ENCODE data around the gene NUTM2E. TPM values are rescaled to one million over a fixed set of nuclear protein-coding genes. Genes with fewer than 3 reads are reported as not detected.
"Not testable (repeated sequence)": the region's sequence is repeated elsewhere in the genome, so short reads cannot be mapped to it uniquely, and the experiment has no call there.

NUTM2E gene
- polyA plus RNA-seq, 3 donors: 0.23 to 1.2 (median 0.81) TPM

- DNase-seq: not testable (repeated sequence)
Observed at GRCh38 chr10:79862803-79863202, 36.3 kb downstream of the NUTM2E start.

- DNase-seq: not testable (repeated sequence)
Observed at GRCh38 chr10:79866903-79867551, 40.5 kb downstream of the NUTM2E start.

DNA sequence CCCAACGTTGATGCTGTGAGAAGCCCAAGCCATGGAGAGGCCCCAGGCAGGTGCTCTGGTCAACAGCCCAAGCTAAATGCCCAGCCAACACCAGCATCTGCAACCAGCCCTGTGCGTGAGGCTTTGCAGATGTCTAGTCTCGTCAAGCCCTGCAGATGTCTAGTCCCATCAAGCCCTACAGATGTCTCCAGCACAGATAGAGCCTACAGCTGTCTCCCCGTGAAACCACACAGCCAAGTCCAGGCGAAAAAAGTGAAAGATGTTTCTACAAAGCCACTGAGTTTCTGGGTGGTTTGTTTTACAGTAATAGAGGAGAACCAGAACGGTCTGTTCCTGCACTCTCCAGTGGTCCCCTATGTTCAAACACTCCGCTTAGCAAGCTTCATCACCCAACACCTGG lies 41.5 kb downstream of the NUTM2E start:
- not testable (repeated sequence) for DNase-seq

DNA sequence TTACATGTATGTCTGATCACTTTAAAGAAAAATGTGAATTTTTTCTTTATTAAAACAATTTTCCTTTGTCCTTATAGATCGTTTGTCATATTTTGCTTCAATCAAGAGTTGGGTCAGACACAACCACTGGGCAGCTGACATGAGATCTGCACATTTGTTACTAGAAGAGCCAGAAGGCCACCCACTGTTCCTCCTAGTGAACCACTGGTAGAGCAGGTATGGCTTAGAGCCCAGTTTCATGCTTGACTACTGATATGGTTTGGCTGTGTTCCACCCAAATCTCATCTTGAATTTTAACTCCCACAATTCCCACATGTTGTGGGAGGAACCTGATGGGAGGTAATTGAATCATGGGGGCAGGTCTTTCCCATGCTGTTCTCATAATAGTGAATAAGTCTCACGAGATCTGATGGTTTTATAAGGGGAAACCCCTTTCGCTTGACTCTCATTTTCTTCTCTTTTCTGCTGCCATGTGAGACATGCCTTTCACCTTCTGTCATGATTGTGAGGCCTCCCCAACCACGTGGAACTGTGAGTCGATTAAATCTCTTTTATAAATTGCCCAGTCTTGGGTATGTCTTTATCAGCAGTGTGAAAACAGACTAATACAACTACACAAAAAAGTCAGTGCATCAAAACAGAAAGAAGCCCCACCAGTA lies 43.0 kb downstream of the NUTM2E start:
- DNase-seq: not testable (repeated sequence)

- not testable (repeated sequence) for DNase-seq
Observed at GRCh38 chr10:79871729-79872128, 45.2 kb downstream of the NUTM2E start.

Other genes starting within 250 kb of the NUTM2E start
- gene SFTPA1, start 215.8 kb upstream of the NUTM2E start, polyA plus RNA-seq (ENCODE audit: insufficient read length in 3 of 3): under 1 TPM in 1 of 3 donors, not detected in 2; 0.04 TPM
- gene NUTM2B, start 123.5 kb upstream of the NUTM2E start, polyA plus RNA-seq (ENCODE audit: insufficient read length in 3 of 3): 1 to 10 TPM in 2 of 3 donors, under 1 TPM in 1; 0.84 to 5.1 (median 4.6) TPM
- gene SFTPD, start 122.4 kb downstream of the NUTM2E start, polyA plus RNA-seq (ENCODE audit: insufficient read length in 3 of 3): 1 to 10 TPM in 1 of 3 donors, under 1 TPM in 2; 0.83 to 1.5 (median 0.88) TPM

Measured in renal pelvis (tissue), 4 donors.